SJCRH30 (cell line): ENCODE results near the gene GNRH2. TPM values are rescaled to one million over a fixed set of nuclear protein-coding genes. Genes with fewer than 3 reads are reported as not detected.

Experiments used
- DNase-seq, 2 experiments: peaks; one replicate each; pipeline ENCODE4 v3.0.0-alpha.2; 2015 to 2020
- H3K27ac ChIP-seq: fragments of 250-450 bp; sonication (Bioruptor Pico); 2 replicates; pipeline ENCODE4 v1.5.1; 2020; ENCODE audit warnings: mild to moderate bottlenecking, moderate library complexity
- H3K27me3 ChIP-seq: fragments of 250-450 bp; sonication (Bioruptor Pico); 2 replicates; pipeline ENCODE4 v1.5.1; 2020; ENCODE audit warnings: mild to moderate bottlenecking, moderate library complexity
- H3K36me3 ChIP-seq: fragments of 250-450 bp; sonication (Bioruptor Pico); 2 replicates; pipeline ENCODE4 v1.5.1; 2020; ENCODE audit warnings: mild to moderate bottlenecking, moderate library complexity
- H3K4me1 ChIP-seq: fragments of 250-450 bp; sonication (Bioruptor Pico); 2 replicates; pipeline ENCODE4 v1.5.1; 2020; ENCODE audit warnings: mild to moderate bottlenecking, moderate library complexity
- H3K4me3 ChIP-seq: fragments of 250-450 bp; sonication (Bioruptor Pico); 2 replicates; pipeline ENCODE4 v1.5.1; 2020; ENCODE audit warnings: mild to moderate bottlenecking, moderate library complexity
- H3K9me3 ChIP-seq: fragments of 250-450 bp; sonication (Bioruptor Pico); replicated peaks from 2 replicates; pipeline ENCODE4 v1.5.1; 2020; ENCODE audit warnings: mild to moderate bottlenecking, moderate library complexity
- total RNA-seq: library from RNA; depleted of rRNA; stranded (reverse); fragments of >200 nt; shearing (Covaris generic); gene quantifications from 2 replicates; pipeline ENCODE4 v1.2.3, GENCODE V29; 2014

GNRH2 gene
- total RNA-seq, 1 experiment from 2014 or later, result 0.43 TPM

DNA sequence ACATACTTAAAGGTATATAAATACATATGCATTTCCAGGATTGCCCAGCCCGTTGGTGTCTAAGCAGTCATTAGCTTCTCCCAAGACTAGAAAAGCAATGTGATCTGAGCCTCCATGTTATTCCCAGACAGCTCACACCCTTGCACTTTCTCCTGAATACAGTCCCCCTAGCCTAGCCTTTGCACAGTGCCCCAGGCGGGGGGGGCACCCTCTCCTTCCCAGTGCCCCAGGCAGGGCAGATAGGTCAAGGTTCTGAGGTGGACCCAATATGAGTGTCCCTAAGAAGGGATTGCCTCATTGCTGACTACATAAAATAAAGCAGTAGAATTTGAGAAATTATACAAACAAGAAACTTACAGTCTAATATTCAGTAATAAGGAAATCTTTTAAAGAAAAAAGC is 15.4 kb upstream of the GNRH2 start:
- Histone ChIP-seq H3K4me1 (no peaks in the 10 kb centered on the region), H3K27me3 (no peaks in the 10 kb centered on the region), H3K36me3 (peaks cover 16% of the 10 kb centered on the region), H3K4me3 (no peak overlapping the region), H3K27ac (no peak overlapping the region), H3K9me3 (no peaks in the 10 kb centered on the region)
- DNase-seq, result no peak

DNA sequence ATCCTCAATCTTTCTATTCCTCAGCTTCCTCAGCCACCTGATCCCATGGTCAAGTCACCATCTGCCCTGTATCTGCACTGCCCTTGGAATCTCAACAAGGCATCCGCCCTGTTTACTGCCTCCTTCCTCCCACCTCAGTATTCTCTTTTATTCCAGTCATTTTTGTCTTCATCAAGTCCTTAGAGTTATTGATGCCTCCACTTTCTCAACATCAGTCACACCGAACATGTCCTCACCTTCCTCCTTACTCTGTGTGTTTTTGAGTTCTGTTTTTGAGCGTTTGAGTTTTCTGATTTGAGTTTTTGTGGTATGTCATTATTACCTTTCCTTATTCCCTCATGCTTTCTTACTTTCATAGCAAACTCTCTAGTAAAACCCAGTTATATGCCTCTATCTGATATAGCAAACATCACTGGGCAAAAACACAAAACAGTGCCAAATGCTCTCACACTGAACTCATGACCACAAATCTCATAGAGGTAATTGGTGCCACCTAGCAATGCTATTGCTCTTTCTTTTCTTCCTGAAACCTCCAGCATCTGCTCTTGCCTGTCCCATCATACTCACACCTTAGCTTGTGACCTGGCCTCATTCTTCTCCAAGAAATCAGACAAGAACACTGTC is 11.8 kb upstream of the GNRH2 start:
- Histone ChIP-seq H3K4me1 (no peaks in the 10 kb centered on the region), H3K9me3 (no peaks in the 10 kb centered on the region), H3K36me3 (peaks cover 5% of the 10 kb centered on the region), H3K27ac (no peak overlapping the region), H3K4me3 (no peak overlapping the region), H3K27me3 (no peaks in the 10 kb centered on the region)
- DNase-seq, result no peak

DNA sequence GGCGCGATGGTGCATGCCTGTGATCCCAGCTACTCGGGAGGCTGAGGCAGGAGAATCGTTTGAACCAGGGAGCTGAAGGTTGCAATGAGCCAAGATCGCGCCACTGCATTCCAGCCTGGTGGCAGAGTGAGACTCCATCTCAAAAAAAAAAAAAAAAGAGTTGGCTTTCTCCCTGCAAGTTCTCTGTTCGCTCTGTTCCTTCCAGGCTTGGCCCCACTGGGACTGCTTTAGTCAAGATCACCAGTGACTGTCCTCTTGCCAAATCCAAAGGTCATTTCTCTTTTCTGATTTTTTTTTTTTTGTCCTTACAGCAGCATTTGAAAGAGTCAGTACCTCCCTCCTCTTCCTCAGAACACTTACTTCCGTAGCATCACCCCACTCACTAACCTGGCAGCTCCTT is 10.8 kb upstream of the GNRH2 start:
- Histone ChIP-seq H3K27ac (no peak overlapping the region), H3K4me3 (no peak overlapping the region), H3K9me3 (no peaks in the 10 kb centered on the region), H3K36me3 (peaks cover 8% of the 10 kb centered on the region), H3K27me3 (no peaks in the 10 kb centered on the region), H3K4me1 (no peaks in the 10 kb centered on the region)
- no peak for DNase-seq

DNA sequence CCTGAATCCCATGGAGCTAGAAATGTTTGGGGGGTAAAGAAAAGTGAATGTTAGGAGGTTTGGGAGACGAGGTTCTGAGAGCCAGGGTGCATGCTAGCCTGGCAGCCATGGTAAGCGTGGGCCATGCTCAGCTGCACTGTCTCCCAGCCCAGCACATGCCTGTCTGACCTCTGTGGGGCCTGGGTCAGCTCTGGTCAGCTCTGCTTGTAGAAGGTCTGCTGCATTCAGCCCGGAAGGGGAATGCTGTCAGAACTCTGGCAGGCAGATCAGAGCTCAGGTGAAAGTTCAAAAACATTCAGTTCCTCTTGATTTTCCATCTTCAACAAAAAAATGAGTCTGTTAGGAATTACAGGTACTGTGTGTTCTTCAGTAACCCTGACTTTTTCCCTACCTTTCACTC is 5.8 kb upstream of the GNRH2 start:
- H3K36me3 ChIP-seq, result peaks cover 9% of the 10 kb centered on the region
- H3K4me3 ChIP-seq, result no peak overlapping the region
- no peaks in the 10 kb centered on the region for H3K4me1 ChIP-seq
- no peaks in the 10 kb centered on the region for H3K27me3 ChIP-seq
- no peak for DNase-seq
- no peak overlapping the region for H3K27ac ChIP-seq
- H3K9me3 ChIP-seq, result no peaks in the 10 kb centered on the region

DNA sequence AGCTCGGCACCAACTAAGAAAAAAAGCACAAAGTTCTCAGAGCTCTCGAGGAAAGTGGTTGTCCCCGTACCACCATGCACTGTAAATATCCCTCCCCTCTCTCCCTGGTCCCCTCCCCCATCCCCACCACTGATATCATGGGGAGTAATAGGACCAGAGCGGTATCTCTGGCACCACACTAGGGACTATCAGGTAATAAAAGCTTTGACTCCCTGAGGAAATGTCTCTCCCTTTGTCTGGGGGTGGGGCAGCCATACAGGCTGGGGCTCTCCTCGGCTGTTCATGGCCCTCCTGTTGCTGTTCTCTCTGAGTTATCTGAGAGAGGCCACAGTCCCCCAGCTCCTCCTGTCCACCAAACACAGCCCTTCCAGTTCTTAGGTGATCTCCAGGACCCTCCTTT is 5.0 kb upstream of the GNRH2 start:
- Histone ChIP-seq H3K27me3 (no peaks in the 10 kb centered on the region), H3K4me1 (no peaks in the 10 kb centered on the region), H3K36me3 (peaks cover 9% of the 10 kb centered on the region), H3K27ac (no peak overlapping the region), H3K4me3 (no peak overlapping the region), H3K9me3 (no peaks in the 10 kb centered on the region)
- DNase-seq, result no peak

DNA sequence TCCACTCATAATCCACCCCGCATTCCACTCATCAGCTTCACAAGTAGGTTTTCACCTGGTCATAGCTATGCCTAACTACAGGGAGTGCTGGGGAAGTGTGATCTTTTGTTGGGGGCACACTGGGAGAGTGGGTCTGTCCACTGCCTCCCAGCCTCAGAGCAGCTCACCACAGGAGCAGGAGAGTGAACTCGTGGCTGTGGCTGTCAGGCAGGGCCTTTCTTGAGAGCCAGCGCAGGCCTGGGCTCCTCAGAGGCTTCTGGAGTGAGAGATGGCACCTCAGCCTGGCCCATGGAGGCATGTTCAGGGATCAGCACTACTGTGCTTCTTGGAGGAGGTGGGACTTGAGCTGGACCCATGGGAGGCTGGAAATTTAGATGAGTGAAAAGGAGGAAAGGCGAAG is 4.0 kb upstream of the GNRH2 start:
- peaks cover 9% of the 10 kb centered on the region for H3K36me3 ChIP-seq
- no peak overlapping the region for H3K27ac ChIP-seq

DNA sequence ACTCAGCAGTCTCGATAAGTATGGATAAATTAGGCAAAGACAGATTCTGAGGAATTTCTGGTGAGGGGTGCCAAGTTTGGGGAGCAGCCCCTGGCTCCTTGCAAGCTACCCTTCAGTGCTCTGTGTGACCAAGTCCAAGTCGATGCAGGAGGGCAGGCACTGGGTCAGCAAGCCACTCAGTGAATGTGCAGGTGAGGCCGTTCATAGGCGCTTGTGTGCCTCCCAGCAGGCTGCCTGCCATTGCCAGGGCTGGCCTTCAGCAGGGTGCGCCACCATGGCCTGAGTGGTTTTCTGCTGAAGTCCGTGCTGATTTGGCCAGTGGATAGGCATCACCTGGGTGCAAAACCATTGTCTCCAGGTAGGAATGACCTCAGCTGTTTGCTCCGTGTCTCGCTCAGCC is 3.3 kb upstream of the GNRH2 start:
- Histone ChIP-seq H3K4me3 (no peak overlapping the region), H3K4me1 (peaks cover 3% of the 10 kb centered on the region; the same call in 1 of the 2 replicates), H3K36me3 (peaks cover 9% of the 10 kb centered on the region), H3K9me3 (no peaks in the 10 kb centered on the region), H3K27ac (no peak overlapping the region), H3K27me3 (no peaks in the 10 kb centered on the region)
- no peak for DNase-seq

More for the DNA sequence above, 4.0 kb upstream of the GNRH2 start:
- H3K27me3 ChIP-seq, result no peaks in the 10 kb centered on the region
- H3K4me3 ChIP-seq, result no peak overlapping the region
- H3K4me1 ChIP-seq, result no peaks in the 10 kb centered on the region
- H3K9me3 ChIP-seq, result no peaks in the 10 kb centered on the region
- no peak for DNase-seq

DNA sequence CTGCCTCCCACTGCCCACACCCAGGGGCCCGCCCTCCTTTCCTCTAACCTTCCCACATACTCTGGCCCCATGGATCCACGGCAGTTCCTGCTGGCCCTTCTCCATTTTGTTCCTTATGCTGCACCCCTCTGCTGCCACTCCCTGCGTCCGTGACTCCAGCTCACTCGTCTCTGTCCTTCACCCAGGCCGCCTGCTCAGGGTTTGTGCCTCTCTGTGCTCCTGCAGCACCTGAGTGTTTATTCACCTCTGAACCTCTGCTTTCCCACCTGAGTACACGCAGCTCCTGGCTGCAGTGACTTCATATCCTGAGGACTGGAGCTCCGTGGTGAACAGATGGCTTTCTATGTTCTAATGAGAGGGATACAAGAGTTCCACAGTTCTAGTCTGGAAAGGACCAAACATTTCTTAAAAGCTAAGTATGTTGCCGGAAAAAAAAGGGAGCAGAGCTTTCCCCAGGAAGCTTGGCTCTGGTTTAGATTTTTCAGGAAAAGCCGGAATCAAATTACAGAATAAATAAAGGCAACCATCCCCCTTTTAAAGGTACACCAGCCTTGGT is 1.5 kb upstream of the GNRH2 start:
- peaks cover 8% of the 10 kb centered on the region for H3K36me3 ChIP-seq
- DNase-seq, result no peak

DNA sequence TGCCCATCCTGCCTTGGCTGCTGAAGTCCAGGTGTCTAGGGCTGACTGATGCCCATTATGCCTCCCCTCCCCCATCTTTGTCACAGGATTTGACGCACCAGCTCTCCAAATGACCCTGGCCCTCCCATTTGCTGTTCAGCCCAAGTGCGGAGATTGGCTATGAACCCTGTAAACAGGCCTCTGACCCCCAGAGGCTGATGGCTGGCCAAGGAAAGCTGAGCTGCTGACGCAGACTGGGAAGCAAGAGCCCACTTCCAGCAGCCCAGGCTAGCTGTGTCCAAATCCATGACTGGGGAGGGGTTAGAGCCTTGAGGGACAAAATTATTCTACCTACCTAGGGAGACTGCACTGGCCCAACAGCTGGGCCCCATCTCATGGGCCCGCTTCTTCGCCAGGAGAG is 797 bp upstream of the GNRH2 start:
- DNase-seq, result no peak
- Histone ChIP-seq H3K27ac (no peak overlapping the region), H3K36me3 (peaks cover 7% of the 10 kb centered on the region; the same call in 1 of the 2 replicates), H3K4me1 (peaks cover 8% of the 10 kb centered on the region), H3K9me3 (no peaks in the 10 kb centered on the region), H3K27me3 (no peaks in the 10 kb centered on the region), H3K4me3 (no peak overlapping the region)

More for the DNA sequence above, 1.5 kb upstream of the GNRH2 start:
- H3K4me3 ChIP-seq, result no peak overlapping the region
- H3K27me3 ChIP-seq, result no peaks in the 10 kb centered on the region
- no peak overlapping the region for H3K27ac ChIP-seq
- H3K4me1 ChIP-seq, result peaks cover 6% of the 10 kb centered on the region
- no peaks in the 10 kb centered on the region for H3K9me3 ChIP-seq

DNA sequence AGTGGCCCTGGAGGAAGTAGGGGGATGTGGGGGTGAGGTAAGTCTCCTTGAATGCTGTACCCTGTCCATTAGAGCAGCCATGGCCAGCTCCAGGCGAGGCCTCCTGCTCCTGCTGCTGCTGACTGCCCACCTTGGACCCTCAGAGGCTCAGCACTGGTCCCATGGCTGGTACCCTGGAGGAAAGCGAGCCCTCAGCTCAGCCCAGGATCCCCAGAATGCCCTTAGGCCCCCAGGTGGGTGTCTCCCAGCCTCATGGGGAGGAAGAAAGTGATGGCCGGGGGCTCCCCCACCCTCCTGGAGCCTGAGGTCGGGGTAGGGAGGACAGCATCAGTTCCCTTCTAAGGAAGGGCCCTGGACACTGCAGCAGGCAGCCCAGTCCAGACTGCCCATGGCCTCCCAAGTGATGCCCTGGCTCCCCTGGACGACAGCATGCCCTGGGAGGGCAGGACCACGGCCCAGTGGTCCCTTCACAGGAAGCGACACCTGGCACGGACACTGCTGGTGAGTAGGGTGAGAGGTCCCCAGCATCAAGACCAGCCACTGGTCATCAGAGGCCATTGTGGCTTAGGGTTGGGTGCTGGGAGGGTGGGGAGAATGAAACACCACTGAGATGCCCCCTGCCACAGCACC is 1.0 kb downstream of the GNRH2 start:
- H3K36me3 ChIP-seq, result peaks cover 10% of the 10 kb centered on the region; the same call in 1 of the 2 replicates
- no peak for DNase-seq
- H3K27me3 ChIP-seq, result no peaks in the 10 kb centered on the region
- no peak overlapping the region for H3K27ac ChIP-seq
- no peaks in the 10 kb centered on the region for H3K9me3 ChIP-seq
- H3K4me3 ChIP-seq, result no peak overlapping the region
- H3K4me1 ChIP-seq, result peaks cover 8% of the 10 kb centered on the region

DNA sequence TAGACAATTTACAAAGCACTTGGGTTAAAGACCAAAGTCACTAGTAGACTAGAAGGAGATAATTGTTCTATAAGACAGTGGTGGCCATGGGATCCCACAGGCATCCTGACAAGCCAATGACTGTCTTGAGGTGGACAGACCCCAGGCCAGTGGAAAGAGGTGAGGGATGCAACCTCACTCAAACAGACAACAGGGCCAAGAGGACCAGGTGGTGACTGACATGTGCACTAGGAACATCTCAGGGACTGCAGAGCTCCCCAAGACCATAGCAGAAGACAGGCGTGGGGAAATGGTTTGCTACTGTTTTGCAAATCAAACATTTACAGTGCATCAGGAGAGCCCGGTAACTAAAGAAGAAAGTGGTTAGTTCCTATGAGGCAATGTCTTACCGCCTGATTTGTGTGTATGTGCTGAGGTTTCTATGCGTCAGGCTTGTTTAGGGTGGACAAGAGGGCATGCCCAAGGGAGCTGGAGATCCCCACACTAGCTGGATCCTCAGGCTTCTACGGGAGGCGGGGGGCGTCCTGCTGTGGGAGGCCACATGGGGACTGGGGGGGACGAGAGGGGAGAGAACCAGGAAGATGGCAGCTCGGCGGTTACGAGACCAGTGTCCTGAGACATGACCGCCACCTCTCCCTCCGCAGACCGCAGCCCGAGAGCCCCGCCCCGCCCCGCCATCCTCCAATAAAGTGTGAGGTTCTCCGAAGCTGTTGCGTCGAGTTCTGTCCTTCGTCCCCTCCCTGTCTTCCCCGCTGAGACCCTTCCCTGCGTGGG is 1.8 kb downstream of the GNRH2 start:
- Histone ChIP-seq H3K27ac (peak overlapping the region; percentile 67), H3K4me1 (peaks cover 8% of the 10 kb centered on the region), H3K9me3 (no peaks in the 10 kb centered on the region), H3K4me3 (peak overlapping the region; percentile 95), H3K36me3 (peaks cover 12% of the 10 kb centered on the region; the same call in 1 of the 2 replicates), H3K27me3 (no peaks in the 10 kb centered on the region)
- DNase-seq, result peak; percentile 80 to 83

DNA sequence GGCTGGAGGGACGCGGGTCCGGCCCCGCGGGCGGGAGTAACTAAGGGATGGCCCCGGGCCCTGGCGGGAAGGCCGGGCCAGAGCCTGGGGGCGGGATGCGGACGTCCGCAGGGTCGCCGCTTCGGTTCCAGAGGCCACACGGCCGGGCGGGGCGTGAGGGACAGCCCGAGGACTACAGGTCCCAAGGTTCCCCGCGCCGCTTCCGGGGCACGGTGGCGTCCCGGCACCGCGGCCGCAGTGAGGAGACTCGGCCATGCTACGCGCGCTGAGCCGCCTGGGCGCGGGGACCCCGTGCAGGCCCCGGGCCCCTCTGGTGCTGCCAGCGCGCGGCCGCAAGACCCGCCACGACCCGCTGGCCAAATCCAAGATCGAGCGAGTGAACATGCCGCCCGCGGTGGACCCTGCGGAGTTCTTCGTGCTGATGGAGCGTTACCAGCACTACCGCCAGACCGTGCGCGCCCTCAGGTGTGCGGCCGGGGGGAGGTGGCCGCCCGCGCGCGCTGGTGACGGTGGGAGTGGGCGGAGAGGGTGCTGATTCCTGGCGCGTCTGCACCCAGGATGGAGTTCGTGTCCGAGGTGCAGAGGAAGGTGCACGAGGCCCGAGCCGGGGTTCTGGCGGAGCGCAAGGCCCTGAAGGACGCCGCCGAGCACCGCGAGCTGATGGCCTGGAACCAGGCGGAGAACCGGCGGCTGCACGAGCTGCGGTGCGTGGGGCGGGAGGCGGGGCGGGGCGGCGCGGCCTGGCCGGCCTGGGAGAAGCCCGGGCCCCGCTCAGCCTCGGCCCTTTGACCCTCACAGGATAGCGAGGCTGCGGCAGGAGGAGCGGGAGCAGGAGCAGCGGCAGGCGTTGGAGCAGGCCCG is 2.6 kb downstream of the GNRH2 start, which contains the start of gene MRPS26:
Gene MRPS26, plus strand, starts transcription at position 237 of the 861 bp plus-strand sequence. Its CDS starts 17 bp downstream, at position 254.
- Histone ChIP-seq H3K4me3 (peak within 1 kb of the TSS; percentile 95), H3K9me3 (no peaks in the 10 kb centered on the region), H3K4me1 (peaks cover 8% of the 10 kb centered on the region), H3K36me3 (peaks cover 12% of the 10 kb centered on the region; the same call in 1 of the 2 replicates), H3K27me3 (no peaks in the 10 kb centered on the region), H3K27ac (peak within 1 kb of the TSS; percentile 67)
- DNase-seq, result peak; percentile 88 to 90

DNA sequence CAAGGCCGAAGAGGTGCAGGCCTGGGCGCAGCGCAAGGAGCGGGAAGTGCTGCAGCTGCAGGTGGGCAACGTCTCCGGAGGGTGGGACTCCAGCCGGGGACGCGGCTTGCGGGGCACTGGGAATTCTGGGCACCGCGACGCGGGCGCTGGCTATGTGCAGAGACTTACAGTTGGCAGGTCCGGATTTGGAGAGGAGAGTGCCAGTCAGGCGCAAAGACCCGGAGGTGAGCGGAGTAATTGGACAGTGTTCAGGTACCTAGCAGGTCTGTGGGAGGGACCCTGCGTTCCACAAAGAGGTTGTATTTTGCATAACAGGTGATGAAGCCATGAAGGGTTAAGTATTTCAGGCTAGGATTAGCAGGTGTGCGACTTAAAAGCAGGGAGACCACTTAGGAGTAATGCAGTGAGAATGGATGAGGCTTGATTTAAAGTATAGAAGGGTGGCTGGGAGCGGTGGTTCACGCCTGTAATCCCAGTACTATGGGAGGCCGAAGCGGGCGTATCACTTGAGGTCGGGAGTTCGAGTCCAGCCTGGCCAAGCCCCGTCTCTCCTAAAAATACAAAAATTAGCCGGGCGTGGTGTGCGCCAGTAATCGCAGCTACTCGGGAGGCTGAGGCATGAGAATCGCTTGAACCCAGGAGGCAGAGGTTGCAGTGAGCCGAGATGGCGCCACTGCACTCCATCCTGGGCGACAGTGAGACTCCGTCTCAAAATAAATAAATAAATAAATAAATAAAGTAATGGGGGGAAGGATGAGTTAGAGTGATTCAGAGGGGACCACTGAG is 3.4 kb downstream of the GNRH2 start:
- Histone ChIP-seq H3K27ac (no peak overlapping the region), H3K36me3 (peaks cover 12% of the 10 kb centered on the region; the same call in 1 of the 2 replicates), H3K27me3 (no peaks in the 10 kb centered on the region), H3K4me3 (peak overlapping the region; percentile 95), H3K9me3 (no peaks in the 10 kb centered on the region), H3K4me1 (peaks cover 8% of the 10 kb centered on the region)
- no peak for DNase-seq
